Activated CD4-positive, alpha-beta T cell treated with anti-CD3 and anti-CD28 coated beads, Interleukin-2, amount 50 U/mL, for 1 hour (primary cell): ENCODE results near the gene PLXDC2.

Experiments
- DNase-seq: peaks from one replicate; pipeline ENCODE4 v3.0.0-alpha.2; 2020

PLXDC2 gene

GRCh38 chr10:20073167-20073566 is 256.9 kb downstream of the PLXDC2 start:
- no peak for DNase-seq

- DNase-seq: no peak
These were observed 259.5 kb downstream of the PLXDC2 start for GRCh38 chr10:20075713-20076112.

DNA sequence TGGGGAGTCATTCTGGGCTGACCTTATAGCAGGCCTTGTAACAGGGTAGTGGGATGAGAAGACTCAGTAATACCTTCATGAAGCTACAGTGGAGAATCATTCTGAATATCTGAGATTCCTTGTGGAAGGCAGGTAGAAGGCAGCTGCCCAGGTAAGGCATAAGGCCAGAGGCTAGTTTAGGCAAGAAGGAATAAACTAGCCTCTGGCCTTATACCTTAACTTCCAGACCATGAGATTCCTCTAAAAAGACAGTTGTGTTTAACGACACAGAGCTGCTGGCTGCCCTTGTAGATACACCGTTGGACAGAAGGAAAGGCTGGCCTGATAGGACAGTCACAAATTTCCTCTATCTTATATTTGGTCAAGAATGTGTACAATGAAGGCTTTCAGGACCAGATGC is 268.2 kb downstream of the PLXDC2 start:
- no peak for DNase-seq

- DNase-seq: no peak
These were observed 268.9 kb downstream of the PLXDC2 start for GRCh38 chr10:20085115-20085514.

GRCh38 chr10:20087353-20087752 is 271.1 kb downstream of the PLXDC2 start:
- DNase-seq: no peak

DNA sequence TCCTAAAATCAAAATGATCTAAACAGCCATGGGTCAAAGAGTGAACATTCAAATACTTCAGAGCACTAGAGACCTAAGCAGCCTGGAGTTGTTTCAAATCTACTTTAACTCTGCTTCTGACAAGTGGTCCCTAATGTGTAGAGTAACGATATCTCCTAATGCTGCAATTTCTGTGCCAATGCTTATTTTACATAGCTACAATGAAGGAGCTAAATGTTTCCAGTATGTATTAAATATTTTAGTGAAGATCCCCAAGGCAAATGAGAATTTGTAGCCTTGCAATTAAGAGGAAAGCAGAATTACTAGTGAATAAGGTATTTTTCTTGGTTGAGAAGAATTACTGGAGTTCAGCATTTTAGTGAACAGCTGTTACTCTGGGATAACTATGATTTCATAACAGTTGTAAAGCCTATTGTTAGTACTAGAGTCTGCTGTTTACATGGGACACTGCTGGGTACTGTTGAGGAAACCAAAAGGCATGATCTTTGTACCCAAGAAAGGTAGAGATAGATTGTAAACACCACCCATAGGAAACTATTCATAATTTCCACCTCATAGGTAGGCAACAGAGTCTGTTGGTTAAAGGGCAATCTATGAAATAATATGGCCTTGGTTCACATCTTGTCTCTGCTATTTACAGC is 271.9 kb downstream of the PLXDC2 start:
- no peak for DNase-seq

GRCh38 chr10:20089879-20090278 is 273.6 kb downstream of the PLXDC2 start:
- no peak for DNase-seq

- DNase-seq: no peak
These were observed 274.6 kb downstream of the PLXDC2 start for GRCh38 chr10:20090831-20091230.

DNA sequence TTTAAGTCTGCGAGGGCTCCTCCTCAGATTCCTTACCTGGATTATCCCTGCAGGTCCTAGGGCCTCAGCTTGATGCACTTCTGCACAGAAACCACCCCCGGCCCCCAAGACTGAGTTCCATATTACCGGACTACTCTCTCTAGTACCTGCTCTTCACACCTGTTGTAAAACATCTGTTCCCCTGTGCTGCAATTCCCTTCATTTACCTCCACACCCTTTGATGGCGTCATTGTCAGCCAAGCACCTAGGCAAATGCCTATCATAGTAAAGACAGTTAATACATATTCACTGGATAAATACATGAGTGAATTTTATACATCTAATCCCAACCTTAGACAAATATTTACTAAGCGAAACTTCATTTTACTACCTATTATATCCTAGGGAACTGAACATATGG is 275.5 kb downstream of the PLXDC2 start:
- no peak for DNase-seq

GRCh38 chr10:20093600-20093999 is 277.4 kb downstream of the PLXDC2 start:
- DNase-seq: no peak

GRCh38 chr10:20094226-20094976 is 278.2 kb downstream of the PLXDC2 start:
- no peak for DNase-seq

GRCh38 chr10:20100171-20100570 is 283.9 kb downstream of the PLXDC2 start:
- no peak for DNase-seq

DNA sequence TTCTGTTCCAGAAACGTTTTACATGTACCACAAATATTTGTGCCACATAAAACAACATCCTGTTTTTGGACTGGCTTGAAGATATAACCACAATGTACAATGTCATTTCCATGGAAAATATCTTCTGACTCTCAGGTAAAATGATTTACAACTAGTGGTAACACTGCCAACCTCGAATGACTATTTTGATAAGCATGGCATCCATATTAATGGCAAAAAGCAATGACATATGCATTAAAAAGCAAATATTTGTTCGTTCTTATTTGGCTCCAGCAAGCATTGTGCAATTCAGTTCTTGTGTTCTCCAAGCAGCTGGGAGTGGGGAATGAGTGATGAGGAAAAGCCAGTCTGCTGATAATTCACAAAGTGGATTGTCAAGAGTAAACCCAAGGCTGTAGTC is 289.0 kb downstream of the PLXDC2 start:
- DNase-seq: no peak

DNA sequence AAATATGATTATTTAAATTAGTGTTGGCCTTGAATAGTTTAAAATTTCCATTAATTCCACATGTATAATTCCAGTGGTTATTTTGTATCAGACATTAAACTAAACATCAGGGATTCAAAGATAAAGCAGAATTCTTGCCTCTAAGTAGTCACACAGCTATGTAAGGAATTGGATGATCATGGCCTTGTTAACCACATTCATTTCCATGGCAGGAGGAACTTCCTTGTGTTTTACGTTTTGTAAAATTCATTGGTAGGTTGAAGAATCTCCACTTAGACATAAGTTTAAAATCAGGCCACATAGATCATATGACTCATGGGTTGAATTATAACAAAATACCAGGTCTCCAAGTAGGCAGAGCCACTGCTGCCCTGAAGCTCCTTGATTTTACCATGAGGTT is 289.7 kb downstream of the PLXDC2 start:
- no peak for DNase-seq

GRCh38 chr10:20108021-20108420 is 291.8 kb downstream of the PLXDC2 start:
- no peak for DNase-seq

DNA sequence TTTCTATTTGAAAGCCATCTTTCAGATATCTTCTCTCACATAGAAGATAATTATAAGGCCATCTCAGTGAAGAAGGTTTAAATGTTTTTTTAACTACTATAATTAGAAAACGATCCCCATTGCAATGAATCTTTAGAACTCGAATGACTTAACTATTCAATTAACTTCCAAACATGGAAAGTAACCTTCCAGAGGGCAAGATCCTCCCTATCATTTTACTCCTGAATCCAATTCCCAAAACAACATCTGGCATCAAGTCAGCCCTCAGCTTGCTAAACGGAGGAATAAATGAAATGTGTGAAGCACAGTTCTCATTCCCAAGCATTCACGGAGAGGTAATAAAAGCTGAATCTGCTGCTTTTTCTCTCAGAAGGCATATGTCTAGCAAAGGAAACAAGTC is 293.4 kb downstream of the PLXDC2 start:
- no peak for DNase-seq

GRCh38 chr10:20110125-20111100 is 294.2 kb downstream of the PLXDC2 start:
- DNase-seq: no peak

GRCh38 chr10:20114179-20114578 is 297.9 kb downstream of the PLXDC2 start:
- no peak for DNase-seq

DNA sequence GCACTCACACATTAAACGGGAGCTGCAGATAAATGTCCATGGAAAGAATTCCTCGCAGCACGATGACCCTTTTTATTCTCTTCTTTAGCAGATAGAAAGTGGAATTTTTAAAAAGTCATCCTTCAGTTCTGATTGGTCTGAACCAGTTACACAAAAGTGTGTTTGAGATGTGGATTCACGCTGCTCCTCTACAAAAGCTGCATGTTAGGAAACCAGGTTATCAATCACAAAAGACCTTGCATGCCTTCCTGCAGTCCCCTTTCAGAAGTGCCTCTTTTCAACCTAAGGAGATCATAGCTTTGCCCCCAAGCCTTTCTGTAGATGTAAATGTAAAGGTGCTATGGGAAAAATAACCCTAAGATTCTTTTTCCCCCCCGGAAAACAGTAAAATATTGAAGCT is 299.7 kb downstream of the PLXDC2 start:
- DNase-seq: no peak

DNA sequence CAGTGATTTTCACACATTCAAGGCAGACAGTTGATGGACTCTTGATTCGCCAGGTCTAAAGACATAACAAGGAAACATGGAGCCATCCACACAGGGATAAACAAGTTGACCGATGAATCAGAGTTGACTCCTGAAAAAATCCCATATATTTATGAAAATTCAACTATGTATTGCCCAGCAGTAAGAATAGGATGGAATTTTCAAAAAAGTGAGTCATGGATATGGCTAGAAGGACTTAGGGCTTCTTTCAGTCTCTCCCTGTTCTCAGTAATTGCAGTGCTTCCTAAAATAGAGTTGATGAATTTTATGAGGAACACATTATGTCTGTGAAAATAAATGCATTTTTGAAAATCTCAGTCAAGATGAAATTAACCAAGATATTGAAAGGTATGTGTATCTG is 301.2 kb downstream of the PLXDC2 start:
- no peak for DNase-seq

GRCh38 chr10:20118119-20118518 is 301.9 kb downstream of the PLXDC2 start:
- no peak for DNase-seq

GRCh38 chr10:20128811-20129210 is 312.6 kb downstream of the PLXDC2 start:
- DNase-seq: no peak

- no peak for DNase-seq
These were observed 316.6 kb downstream of the PLXDC2 start for GRCh38 chr10:20132816-20133215.
